H54 (cell line): ENCODE results near the gene FRRS1L.

Source experiments
- DNase-seq: peaks from one replicate; pipeline ENCODE4 v3.0.0; 2011; ENCODE audit warnings: low spot score, mixed read lengths; ENCODE audit not compliant: insufficient read length
- FAIRE-seq: peaks from 3 replicates; lab custom pipeline; 2011; peaks lifted over from hg19 to GRCh38; lab: Jason Lieb, UNC
- POLR2A ChIP-seq: IDR thresholded peaks from 2 replicates; pipeline ENCODE4 v1.6.1; 2011; ENCODE audit warnings: low read depth, mild to moderate bottlenecking, low read length

The FRRS1L gene

DNA sequence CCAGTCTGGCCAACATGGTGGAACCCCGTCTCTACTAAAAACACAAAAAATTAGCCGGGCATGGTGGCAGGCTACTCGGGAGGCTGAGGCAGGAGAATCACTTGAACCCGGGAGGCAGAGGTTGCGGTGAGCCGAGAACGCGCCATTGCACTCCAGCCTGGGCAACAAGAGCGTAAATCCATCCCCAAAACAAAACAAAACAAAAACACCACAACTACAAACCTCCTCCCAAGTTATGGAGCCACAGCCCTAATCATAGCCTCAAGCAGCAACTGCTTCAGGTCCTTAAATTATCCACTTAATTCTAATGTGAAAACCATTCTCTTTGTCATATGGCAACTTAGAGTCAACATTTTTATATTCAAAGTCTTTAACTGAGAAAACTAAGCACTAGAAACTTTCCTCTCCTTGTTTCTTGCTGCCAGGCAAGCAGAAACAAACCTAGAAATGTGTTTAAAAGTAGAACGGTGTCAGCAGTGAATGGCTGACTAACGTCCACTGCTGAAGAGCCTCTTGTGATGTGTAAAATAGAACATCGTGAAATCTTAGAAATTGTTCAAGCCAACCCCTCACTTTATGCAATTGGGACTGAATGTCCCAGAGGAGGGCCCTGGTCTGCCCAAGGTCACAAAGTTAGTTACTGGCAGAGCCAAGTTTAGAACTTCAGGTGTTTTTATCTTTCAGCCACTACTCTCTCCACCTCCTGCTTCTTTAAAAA lies 53.0 kb downstream of the FRRS1L start:
- FAIRE-seq (peak; percentile 55), DNase-seq (no peak)
- no peak for TF ChIP-seq POLR2A

DNA sequence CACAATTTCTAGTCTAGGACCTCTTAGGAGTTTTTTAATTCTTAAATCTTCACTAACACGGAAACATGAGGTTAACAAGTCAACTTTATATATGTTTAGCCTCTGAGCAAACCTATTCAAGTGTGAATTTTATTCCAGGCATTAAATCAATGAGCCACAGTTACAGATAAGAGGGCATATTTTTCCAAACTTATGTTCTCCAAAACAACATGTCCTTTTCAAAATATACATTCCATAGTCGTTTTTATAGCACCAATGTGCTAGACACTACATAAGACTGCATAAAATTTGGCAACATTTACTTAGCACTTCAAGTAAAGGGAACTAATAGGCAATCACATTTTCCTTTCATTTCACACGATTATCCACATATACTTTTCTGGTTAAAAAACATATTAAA lies 53.8 kb downstream of the FRRS1L start:
- FAIRE-seq, result peak; percentile 90
- no peak for DNase-seq
- TF ChIP-seq POLR2A, result no peak

DNA sequence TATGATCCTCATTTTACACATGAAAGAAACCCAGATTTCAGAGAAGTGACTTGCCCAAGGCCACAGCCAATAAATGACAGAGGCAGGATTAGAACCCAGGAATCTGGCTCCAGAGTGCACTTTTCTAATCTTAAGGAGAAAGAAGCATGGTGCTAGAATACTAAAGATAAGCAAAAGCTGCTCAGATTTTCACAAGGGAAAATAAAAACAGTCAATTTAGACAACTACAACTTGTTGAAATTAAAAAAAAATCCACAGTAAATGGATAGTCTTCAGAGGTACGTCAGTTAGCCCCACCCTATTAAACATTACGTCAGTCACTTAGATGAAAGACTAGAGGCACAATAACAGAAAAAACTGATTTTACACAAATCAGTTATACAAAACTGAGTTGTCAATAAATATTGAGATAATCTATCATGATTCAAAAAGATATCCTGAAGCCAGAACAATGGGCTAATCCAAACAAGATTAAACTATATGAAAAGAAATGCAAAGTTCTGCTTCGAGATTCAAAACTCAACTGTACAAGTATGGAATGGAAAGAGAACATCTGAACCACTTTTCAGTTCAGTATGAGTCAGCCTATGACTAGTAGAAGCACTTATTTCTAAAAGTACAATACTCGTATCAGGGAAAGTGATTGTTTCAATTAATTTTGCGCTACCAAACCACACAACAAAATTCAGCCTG lies 56.6 kb downstream of the FRRS1L start:
- FAIRE-seq, result peak; percentile 99
- TF ChIP-seq POLR2A, result no peak
- DNase-seq, result no peak

DNA sequence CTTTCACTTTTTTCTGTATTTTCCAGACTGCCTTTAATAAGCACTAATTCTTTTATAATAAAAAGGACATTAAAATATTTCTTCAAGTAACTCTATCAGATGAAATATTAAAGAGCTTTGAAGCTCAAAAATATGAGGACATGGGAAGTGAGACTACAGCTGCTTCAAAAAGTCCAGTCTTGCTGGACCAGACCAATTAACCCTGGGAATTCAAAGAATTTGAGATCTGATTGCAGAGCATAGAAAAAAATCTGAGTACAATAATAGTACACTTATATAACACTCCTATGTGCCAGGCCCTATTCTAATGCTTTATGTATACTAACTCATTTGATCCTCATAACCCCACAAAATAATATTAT lies 57.1 kb downstream of the FRRS1L start:
- DNase-seq, result no peak
- FAIRE-seq, result no peak
- no peak for TF ChIP-seq POLR2A

DNA sequence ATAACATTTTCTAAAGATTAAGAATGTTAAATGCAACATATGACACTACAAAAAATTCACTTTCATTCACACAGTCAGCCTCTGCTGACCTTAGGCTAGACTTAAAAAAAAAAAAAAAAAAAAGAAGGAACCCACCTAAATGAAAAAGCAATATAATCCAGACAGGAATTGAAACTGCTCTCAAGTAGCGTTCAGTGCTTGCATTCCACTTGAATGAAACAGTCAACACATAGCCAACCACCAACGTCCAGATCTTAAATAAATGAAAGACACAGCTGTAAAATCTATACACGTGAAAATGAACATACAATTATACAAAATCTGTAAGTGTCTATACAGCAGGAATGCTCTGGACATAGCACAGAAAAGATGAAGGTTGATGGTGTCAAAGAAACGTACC lies 58.7 kb downstream of the FRRS1L start:
- DNase-seq, result no peak
- FAIRE-seq, result no peak
- TF ChIP-seq POLR2A, result no peak

DNA sequence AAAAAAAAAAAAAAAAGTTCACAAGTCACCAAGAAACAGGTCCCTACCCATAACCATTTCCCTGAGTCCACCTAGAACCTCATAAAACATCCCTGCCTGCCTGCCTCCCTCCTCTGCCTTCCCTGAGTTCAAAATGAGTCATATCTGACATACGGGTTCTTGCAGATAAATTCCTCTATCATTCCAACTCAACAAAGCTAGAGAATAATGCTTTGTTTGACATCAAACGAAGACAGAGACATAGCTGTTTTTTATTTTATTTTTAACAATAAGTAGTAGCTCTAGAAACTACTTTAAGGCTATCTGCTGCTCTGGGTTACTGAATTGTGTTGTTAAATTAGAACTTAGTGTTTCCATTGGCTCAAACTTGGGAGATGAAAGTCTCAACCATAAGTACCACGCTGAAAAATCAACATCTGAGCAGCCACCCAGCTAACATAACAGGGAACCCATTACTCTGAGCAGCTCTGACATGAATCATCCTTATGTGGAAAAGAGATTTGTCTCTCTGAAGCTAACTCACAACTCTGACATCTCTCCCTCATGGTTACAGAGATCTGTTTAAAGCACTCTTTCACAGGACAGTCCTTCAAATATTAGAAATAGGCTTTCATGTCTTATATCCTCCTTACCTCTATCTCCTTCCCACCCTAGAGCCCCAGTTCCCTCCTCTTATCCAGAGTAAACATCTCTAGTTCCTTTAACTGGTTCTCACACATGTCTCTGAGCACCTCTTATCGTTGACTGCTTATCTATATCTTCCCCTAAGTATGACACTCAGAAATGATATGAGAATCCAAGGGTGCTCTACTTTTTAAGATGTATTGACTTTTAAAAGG lies 59.4 kb downstream of the FRRS1L start:
- FAIRE-seq (peak; percentile 100), DNase-seq (no peak)
- no peak for TF ChIP-seq POLR2A

DNA sequence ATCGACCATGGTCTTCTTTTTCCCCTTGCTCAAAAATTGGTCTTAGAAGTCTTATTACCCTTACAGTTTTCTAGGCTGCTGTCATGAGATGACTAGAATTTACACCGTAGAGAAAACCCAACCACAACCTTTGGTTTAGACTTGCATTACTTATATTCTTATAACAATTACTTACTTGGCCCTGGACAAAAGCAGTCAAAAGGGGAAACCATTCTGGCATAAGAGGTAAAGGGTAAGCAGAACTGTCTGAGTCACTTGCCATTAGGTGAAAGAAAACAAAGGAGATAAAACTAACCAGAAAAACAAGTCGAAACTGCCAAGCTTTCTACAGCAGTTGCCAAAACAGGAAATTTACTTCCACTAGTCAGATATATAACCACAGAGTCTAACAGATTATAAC lies 65.2 kb downstream of the FRRS1L start:
- FAIRE-seq (peak; percentile 97), DNase-seq (no peak)
- no peak for TF ChIP-seq POLR2A

DNA sequence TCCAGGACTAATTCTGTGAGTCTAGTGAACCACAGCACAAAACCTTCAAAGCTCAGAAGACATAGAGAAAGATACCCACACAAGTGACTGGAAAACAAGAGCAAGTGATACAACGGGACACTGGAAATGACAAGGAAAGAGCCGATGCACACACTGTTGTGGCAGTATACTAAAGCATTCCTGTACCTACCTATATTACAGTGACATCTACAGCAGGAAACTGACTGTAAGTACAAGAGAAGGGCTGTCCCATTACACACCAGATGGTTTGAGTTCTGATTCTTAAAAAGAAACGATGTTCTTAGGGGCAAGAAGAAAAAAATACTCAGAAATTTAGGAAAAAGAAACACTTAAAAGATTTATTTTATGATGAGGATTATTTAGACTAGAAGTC lies 65.8 kb downstream of the FRRS1L start:
- no peak for TF ChIP-seq POLR2A
- FAIRE-seq, result no peak
- no peak for DNase-seq

DNA sequence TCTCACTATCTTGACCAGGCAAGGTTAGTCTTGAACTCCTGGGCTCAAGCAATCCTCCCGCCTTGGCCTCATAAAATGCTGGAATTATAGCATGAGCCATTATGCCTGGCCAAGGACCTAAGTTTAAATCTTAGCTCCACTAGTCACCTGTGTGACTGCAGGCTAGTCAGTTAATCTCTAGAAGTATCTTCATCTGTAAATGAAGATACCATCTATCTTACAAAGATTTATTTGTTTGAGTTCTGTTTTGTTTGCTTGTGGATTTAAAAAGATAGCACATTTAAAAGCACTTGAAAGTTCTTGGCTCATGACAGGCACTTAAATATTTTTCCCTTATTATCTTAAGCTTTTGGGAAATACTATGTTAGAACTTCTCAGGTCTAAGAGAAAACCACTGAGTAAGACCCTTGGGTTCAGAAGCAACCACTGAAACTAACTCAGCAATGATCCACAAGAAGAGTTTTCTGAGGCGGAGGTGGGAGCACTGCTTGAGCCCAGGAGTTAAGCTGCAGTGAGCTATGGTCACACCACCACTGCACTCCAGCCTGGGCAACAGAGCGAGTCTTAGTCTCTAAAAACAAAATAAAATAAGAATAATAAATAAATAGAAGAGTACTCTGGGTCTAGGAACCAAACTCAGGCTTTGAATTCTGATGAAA lies 66.4 kb downstream of the FRRS1L start:
- no peak for TF ChIP-seq POLR2A
- no peak for DNase-seq
- no peak for FAIRE-seq

DNA sequence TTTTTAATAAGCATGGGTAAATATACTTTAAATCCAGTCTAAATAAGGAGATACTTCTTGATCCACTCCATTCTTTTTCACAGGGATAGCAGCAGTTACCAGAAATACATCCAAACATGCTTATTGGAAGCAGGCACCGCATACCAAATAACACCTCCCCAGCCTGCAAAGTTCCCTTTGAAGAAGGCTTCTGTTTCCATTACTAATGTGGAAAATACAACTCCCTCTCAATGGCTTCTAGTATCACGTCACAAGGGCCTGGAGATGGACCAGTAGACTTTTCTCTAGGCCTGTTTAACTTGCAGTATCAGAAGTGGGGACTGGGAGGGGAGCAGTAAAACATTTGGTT lies 68.1 kb downstream of the FRRS1L start:
- DNase-seq (no peak), FAIRE-seq (no peak)
- no peak for TF ChIP-seq POLR2A

DNA sequence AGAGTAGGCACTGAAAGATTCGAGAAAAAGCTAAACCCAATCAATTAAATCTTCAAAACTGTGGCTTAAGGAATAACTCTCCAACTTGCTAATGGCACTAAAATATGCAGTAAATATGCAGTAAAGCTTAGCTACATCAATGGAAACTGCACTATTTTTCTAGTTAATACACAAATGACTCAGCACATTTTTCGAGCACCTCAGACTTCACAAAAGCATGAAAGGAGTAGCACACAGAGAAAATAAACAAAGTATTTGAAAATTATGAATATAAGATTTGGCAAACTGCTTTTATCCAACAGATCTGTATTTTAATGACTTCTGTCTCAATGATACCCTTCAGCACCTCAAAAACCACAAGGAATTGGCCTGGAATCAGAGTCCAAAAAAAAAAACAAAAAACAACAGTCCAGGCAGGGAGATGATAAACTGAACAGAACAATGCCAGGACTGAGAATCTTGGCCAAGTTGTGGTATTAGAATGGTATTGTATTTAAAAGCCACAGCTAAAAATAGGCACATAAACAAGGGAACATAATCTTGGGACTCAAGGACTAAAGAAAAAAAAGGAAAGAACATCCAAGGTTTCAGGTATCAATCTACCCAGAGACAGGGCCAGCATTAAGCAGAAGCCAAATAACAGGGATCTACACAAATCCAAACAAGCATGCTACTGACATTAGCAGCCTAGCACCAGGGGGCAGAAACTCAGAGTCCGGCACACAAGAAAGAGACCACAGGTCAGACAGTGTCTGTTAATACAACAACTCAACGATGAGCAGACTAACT lies 68.7 kb downstream of the FRRS1L start:
- DNase-seq (no peak), FAIRE-seq (peak; percentile 97)
- no peak for TF ChIP-seq POLR2A

DNA sequence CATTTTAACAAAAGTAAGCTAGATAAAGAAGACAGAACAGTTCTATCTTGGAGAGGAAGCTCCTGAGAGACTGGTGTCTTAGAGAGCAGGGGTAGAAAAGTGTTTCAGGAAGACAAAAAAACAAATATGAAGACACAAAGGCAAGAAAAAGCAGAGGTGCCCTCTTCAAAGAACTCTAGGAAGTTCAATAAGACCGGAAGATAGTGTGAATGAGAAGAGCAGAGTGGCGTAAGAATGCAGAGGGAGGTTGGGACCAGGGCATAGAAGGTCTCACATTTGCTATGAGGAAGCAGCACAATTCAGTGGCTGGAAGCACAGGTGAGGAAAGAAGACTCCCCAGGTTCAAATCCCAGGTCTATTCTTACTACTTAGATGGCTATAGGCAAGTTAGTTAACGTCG lies 69.9 kb downstream of the FRRS1L start:
- no peak for TF ChIP-seq POLR2A
- no peak for FAIRE-seq
- DNase-seq, result no peak

DNA sequence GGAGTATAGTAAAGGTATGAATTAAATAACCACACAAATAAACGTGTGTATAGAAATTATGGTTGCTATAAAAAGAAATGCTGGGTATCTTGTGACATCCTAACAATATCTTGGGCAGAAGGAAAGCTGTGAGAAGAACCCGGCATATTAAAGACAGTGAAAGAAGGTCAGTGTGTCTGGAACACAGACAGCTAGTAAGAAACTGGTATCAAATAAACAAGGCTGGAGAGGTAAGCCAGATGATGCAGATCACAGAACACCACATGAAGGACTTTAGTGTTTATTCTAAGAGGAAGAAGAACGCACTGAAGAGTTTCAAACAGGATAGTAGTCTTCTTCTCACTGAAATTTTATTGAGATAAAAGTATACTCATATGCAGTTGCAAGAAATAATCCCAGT lies 71.7 kb downstream of the FRRS1L start:
- FAIRE-seq (no peak), DNase-seq (no peak)
- TF ChIP-seq POLR2A, result no peak
